Activated CD4-positive, CD25-positive, alpha-beta regulatory T cell (primary cell): ENCODE measurements around the gene MMP7.

Experiments used
- DNase-seq, 4 experiments: peaks; one replicate each; lab custom pipeline; 2025; lab: John Stamatoyannopoulos, UW

MMP7 gene

DNA sequence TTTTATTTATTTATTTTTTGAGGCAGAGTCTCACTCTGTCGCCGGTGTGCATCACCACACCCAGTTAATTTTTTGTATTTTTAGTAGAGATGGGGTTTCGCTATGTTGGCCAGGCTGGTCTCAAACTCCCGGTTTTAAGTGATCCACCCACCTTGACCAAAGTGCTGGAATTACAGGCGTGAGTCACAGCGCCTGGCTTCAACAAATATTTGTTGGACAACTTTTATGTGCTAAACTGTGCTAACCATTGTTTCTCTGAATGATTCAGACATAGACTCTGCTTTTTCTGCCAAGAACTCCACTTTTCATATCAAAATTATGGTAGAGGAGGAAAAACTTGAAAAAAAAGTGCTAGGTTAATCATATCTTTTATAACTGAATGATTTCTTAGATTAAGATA, 36.3 kb downstream of the MMP7 start:
- no peak for DNase-seq

DNA sequence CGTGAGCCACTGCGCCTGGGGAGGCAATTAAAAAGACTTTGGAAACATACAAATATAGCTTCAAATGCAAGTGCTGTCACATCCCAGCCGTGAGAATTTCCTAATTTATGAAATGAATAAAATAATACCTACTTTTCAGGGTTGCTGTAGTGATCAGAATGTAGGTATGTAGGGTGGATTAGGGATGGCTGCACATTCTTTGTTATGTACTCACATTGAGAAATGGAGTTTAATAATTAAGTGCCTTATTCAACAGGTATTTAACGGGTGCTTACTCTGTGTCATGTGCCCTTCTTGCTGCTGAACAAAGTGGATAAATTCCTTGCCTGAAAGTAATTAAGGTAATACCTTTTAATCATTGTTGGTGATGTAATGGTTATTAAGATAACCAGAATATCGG, 37.0 kb downstream of the MMP7 start:
- DNase-seq: no peak

DNA sequence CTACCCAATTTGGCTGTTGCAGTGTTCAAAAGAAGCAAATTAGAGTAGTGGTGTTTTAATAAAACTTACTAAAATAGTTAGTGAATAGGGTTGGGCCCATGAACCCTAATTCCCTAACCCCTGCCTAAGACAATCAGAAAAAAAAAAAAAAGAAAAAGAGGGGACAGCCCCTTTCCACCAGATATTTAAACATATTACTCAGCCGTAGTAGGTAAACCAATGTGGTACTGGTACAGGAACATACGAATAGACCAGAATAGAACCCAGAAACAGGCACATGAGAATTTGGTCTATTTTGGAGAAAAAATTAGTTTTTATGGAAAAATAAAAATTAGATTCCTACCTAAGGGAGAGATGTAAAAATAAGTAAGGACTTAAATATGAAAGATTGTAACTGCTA, 38.6 kb downstream of the MMP7 start:
- no peak for DNase-seq

DNA sequence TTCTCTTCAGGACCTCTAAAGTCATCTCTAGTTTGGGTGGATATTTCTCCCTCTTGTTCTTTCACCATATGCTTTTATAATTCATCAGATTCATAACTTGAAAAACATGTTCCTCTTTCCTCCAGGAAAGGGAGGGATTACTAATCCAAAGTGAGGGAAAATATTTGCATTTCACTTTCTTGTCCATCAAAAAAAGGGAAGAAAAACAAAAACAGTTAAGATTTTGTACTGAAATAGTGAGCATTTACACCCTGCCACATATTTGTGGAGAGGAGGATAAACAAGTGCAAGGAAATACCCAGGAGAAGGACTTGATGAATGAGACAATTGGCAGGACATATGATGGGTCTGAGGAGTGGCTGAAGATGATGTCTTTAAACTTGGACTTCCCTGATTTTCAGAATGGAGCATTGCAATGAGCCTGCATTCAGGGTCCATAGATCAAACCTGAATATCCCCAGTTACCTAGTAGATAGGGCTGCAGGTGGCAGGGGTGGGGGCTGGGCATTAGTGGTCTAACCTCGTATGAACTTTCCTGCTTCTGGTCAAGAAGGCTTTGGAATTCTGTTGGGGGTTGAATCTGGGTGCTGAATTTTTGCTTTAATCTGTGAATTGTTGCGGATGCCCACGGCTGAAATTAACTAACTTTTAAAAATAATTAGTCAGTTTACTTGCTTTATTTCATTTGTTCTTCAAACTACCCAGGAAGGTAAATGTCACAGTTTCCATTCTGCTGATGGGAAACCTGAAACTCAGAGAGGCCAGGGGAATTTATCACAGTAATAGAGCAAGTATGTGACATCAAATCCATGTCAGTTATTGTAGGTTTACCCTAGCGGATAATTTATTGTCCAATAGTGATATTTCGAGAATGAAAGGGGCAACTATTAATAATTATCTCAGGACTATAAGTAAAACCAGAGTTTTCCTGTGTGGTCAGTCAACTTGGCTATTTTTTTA, 41.1 kb downstream of the MMP7 start:
- DNase-seq: no peak

DNA sequence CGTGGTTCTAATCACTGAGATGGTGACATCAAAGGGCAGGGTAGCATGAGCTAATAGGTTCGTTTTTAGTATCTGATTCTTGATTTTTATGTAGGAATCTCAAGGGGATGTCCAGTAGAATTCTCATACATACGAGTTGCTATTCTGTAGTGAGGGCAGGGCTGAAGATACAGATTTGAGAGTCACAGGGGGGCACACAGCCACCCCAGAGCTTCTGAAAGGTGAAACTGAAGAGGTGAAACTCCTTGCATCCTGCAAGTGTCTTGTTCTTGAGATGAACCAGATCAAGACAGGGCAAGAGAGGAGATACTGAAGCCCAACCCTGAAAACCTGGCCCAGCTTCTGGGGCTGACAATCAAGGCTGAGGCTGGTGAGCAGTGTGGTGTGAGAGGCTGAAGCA, 42.3 kb downstream of the MMP7 start:
- DNase-seq: no peak

DNA sequence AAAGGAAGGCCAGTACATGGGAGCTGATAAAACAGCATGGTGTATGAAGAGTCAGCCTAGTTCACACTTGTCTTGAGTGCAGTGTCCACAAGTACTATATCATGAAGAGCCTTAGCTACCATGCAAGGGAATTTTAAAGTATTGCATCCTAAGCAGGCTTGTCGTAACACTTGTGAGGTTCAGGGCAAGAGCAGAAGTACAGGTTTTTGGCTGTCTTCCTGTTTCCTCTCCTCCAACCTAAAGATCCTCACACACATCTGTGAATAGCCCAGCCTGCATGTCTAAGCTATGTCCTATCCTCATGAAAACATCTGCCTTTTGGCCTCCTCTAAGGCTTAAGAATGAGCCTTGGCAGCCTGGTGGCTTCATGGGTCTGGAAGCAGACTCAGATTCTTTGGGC, 43.3 kb downstream of the MMP7 start:
- no peak for DNase-seq

DNA sequence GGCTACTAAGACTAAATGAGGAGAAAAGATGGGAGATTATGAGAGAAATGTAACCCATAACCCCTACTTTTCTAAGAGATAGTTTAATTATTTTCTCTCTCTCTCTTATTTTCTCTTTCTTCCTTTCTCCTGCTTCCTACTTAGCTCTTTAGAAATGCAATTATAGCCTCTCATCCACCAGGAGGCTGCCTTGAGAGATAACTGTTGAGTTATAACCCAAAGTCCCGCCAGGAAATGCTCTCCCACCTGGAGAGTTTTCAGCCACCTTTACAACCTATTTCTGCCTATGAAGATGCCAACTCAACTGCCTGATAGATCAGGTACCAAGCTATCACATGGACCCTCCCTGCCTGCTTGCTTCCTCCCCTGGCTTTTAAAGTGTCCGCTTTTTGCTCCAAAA, 44.0 kb downstream of the MMP7 start:
- DNase-seq: no peak

DNA sequence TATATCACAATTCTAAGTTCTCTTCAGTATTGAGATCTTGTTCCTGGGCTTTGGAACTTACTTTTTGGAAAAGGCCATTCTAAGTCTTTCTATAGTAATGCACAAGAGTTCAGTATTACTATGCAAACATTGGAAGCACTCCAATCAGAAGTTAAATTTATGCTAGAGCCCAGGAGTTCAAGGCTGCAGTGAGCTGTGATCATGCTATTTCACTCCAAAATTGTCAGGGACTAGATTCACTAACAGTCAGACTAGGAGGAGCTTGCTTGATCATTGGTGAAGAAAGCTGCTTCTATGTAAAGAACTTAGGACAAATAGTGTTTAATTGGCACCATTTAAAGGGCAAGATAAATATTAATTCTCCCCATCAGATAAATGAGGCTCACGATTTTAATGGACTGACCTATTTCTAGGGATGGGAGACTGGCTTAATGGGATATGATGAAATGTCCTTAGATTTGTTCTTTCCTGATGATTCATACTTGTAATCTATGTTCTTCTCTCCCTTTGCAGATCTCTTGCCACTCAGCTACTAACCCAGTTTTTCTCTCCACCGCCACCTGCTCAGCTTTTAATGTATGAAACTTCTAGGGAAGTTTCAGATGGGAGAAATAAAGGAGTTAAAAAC, 45.3 kb downstream of the MMP7 start:
- DNase-seq: no peak

DNA sequence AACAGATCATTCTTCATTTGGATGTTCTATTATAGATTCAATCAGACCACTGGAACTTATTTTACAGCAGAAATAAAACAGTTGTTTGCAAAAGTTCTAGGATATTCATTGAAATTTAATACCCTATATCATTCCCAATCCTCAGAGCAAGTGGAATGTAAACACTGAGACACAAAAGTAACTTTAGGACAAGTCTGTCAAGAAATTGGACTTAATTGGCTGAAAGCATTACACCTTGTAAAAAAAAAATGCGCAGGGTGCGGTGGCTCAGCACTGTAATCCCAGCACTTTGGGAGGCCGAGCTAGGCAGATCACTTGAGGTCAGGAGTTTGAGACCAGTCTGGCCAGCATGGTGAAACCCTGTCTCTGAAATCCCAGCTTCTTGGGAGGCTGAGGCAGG, 48.1 kb downstream of the MMP7 start:
- DNase-seq: no peak

DNA sequence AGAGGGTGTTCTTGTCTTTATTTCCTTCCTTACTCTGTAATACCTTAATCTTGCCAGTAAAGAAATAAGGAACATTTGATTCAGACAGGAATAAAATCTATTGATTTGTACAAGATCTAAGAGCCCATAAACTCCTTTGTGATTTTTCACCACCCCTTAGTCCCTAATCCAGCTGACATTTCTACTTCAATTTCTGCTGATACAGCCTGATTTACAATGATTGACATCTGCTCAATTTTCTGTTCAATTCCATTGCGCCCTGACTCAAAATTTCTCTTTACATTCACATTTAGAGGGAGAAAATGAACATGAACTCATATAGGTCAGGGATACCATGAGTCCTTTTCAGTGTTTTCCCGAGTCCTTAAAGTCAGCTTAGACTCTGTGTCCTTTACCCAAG, 50.8 kb downstream of the MMP7 start:
- DNase-seq: no peak

DNA sequence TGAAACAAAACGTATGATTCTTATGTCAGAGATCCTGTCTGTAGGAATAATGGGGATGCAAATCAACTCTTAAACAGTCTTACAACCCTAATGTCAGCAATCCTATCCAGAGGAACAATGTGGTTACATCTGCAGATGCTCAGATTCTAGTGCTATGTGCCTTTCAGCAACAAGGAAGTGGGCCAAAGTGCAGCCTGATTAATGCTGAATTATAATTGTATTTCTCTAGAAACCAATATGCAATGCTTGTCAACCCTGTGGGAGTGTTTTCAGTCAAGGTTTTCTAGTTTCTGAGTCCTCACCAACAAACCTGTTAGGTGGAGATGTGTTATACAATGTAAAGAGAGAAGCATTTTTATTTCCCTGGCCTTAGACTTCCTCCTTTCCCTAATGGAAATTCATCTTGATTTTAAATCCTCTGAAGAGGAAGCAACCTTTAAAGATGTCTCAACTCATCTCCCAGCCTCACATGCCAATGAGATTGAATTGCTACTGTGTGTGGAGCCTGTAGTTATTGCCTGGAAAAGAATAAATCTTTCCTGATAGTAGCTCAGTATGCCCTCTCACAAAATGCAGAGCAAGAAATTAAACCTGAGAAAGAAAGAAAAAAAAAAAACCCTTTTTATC, 51.8 kb downstream of the MMP7 start:
- DNase-seq: no peak

DNA sequence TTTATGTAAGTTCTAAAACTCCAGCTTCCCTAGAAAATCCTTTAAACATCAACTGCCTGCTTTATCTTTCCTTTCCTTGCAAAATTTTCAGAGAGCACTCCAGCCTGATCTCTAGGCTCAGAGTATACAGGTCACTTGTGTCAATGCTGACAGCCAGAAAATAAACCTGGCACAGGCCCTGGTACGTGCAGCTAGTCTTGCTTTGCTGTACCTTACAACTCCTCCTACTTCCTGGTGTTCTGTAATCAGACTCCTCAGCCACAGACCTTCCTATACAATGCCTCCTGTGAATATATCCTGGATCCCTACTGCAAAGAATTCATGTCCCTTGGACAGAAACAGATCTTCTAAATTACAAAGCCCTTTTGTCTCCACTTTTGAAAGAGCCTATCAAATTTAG, 53.7 kb downstream of the MMP7 start:
- DNase-seq: no peak

DNA sequence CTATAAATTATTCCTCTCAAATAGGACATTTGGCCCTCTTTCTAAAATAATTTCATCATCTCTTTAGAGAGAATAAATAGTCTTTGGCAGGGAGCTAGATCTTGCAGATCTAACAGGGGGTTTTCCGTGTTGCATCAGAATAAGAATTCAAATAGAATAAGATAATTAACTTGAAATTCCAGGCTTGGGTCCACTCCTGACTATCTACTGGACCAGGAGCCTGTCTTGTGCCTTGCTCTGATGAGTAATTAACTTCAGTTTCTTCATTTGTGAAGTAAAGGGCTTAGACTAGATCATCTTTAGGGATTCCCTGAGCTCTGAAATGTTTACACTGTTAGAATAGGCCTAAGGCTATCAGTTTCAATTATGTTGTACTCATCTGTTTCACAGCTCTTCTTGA, 54.5 kb downstream of the MMP7 start:
- no peak for DNase-seq

DNA sequence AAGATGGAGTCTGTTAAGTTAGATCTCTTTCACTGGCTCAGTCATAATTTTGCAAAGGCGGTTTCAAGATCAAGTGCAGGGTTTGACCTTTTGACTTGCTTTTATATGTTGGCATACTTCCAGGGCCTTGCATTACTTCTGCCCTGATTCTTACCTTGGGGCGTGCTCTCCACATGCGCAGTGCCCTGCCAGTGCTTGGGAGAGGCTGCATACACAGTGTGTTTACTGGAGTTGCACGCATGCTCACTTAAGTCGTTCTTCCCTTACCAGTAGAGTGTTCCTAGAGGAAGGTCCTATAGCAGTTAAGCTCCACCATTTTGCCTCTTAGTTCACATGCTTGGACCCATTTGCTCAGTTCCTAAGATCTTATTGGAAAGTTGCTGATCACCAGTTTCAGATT, 57.0 kb downstream of the MMP7 start:
- no peak for DNase-seq

DNA sequence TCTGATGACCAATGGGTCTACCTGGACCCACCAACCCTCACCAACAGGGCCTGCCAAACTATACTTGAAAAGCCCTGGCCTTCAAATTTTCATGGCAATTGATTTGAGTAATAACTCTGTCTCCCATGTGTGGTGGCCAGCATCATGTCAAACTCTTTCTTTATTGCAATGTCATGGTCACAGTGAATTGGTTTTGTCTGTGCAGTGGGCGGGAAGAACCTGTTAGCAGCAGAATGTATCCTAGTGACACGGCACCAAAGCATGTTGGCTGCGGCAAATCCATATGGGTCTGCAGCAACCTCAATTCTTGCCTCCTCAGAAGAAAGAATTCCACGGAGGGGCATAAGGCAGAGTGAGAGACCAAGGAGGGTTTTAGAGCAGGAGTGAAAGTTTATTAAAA, 58.4 kb downstream of the MMP7 start:
- no peak for DNase-seq

DNA sequence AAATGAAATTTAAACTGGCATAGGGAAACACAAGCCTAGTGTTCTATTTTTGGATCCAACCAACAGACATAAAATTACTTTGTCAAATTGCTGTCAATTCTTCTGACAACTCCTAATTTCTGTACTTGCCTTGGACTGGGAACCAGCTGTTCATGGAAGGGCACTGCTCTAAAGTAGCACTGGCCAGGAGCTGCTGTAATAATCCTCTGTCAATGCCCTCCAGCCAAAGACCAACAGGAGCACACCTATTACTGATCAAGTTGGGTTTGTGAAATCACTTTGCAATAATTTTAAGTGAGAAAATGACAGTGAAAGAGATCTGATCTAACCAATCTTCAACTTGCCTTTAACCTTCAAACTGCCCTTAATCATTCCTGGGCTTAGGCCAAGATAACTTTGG, 59.1 kb downstream of the MMP7 start:
- no peak for DNase-seq
